Activated gamma-delta T cell treated with Interleukin-2 at 50 U/mL for 16 hours (primary cell): Measurements from ENCODE around the gene TP53AIP1.

Source experiments
- DNase-seq: peaks from one replicate; pipeline ENCODE4 v3.0.0-alpha.2; 2020

Gene TP53AIP1

DNA sequence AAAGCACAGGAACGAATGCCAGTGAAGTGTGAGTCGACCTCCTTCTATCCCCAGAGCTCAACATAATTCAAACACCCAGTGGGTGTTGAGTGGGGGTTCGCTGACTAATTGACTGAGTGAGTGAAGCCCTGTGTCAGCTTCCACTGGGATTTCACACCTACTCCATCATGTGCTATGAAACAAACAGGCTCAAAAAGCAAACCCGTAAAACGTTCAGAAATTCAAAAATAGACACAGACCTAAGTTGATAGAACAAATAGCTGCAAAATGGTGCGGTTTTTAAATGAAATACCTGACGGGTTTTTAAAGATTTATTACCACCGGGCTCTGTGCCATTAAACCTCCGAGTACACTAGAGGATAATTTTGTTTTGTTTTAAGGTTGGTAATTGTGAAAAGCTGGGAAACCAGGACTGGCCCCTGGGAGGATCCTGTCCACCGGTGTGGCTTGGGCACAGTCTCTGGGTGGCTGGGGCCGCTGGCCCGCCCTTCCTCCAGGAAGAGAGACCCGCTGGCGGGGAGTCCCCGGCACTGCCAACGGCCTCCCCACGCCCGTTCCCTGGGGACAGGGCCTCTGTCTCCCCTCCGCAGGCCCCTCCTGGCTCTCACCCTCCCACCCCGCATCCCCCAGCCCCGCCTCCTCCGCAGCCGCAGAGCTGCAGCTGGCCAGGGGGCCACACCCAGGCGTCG is 37.9 kb downstream of the TP53AIP1 start:
- DNase-seq = no peak

DNA sequence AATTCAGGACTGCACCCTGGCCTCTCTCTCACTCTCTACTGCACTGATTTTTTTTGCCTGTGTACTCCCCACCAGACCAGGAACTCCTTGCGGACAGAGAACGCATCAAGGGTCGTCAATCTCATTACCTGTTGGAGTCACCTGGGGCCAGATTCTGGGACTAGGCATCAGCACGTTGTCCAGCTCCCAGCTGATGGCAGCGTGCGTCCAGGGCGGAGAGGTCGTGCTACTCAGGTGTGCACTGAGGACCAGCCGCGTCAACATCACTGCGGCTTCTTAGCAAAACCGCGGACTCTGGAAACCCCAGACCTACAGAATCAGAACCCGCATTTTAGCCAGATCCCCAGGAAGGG is 38.4 kb downstream of the TP53AIP1 start:
- no peak for DNase-seq

DNA sequence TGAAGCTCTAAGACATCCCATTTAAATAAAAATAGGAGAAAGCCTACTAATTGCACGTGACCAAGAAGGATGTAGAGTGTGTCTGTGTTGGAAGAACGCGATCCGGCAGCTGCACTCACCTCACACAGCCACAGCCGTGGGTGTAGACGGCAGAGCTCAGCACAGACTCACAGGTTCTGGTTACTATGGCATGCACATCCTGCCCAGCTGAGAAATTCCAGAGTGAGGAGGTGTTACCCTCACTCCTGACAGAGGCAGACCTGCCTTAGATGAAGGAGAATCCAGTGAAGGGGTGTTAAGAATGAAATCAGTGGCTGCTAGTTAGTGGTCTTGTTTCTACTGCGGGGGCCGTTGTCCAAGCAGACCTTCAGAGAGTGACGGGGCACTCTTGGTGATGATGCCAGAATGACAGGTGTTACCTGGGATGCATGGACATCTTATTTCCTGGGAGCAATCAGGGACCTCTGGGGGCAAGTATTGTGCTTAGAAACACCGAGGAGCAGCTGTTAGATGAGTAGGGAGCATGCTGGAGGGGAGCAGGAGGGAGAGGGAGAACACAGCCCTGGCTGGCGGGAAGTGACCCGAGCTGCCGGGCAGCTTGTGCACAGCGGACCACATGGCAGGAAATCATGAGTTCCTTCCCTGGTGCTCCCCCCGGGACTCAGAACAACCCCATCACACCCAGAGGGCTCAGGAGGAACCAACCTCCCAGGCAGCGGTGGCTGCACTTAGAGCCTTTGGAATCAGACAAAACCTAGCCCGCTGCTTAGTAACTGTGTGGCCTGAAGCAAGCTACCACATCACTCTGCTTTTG is 39.2 kb downstream of the TP53AIP1 start:
- no peak for DNase-seq

DNA sequence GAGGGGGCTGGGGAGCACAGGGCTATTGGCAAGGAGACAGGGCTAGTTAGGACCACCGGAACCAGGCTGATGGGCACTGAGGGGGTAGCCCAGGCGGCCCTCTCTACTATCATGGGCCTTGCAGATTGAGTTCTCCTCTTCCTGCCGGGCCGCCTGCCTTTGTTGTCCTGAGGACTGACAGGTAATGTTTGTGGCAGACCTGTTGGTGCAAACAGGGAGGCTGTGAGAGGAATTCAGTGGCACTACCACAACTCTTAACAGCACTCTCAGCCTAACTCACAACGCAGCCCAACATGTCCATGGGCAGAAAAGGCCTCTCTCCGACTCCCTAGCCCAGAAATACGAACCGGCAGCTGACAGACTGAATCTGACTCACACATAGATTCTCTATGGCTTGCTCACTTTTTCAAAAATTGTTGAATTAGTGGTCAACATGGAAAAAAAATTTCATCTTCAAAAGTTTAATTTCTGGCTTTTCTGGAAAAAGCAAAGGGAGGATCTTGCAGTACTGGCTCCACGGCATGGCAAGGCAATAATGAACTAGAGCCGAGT is 40.1 kb downstream of the TP53AIP1 start:
- no peak for DNase-seq

DNA sequence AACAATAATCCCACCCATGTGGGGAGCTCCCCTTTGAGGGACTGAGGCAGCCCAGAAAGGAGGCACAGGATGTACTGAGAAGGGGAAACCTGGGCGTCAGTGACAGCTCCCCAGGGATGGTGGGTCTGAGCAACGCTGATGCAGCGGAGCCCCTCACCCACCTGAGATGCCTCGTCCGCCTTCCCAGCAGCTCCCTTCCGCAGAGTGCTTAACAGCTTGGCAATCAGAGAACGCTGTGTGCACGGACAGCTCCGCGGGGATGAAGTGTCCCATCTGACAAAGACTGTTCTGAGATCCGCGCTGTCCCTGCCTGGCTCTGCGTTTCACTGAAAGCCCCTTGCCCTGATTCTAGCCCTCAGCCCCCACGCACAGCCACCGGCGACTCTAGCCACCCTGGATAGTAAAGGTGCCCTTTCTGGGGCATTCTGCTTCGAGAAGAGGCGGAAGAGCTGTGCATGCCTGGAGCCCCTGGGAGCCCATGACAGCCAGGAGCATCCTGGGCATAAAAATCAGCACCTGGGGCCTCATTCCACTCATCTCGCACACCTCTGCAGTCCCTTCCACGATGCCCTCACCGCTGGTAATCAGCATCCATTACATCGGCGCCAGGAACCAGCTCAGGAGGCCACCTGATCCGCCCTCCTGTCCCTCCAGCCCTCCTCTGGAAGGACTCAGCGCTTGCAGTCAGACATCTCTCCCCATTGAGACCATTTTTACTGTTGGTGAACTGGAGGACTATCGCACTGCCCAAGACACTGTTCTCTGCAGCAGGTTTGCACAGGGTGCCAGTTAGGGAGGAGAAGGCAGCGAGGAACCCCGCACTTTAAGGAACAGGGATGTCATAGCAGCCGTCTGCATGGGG is 40.8 kb downstream of the TP53AIP1 start:
- DNase-seq = no peak

DNA sequence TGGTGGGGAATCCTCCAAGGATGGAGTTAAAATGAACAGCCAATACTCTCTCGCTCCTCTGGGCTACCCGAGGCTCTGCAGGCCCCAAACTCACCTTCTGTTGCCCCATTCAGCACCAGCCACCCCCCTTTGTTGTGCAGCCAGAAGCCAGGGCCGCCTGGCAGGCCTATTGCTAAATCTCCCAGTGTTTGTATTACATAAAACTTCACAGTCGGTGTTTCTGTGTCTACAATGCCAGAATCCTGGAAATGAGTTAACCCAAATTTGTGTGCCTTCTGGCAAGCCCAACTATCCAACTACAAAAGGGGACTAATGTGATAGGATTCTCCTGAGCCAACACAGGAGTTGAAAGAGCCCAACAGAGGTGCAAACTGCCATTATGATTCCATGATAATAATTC is 42.2 kb downstream of the TP53AIP1 start:
- no peak for DNase-seq

DNA sequence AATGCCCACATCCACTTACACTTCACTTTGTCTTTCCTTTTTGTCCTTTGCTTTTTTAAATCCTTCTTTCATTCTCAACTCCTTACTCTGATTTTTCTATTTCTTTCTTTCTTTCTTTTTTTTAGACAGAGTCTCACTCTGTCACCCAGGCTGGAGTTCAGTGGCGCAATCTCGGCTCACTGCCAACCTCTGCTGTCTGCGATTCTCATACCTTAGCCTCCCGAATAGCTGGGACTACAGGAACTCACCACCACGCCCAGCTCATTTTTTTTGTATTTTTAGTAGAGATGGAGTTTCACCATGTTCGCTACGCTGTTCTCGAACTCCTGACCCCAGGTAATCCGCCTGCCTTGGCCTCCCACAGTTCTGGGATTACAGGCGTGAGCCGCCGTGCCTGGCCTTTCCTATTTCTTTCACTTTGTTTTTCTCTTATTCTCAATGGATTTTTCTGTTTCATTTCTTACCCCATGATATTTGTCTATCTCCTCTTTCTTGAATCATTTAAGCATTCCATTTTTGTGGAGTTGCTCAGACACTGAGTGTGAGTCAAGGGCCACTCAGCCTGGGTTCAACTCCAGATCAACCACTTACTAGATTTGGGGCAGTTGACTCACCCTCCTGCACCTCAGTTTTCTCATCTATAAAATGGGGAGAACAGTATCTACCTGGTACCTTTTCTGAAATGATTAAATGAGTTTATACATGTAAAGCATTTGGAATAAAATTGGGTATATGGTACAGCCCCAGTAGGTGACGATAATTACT is 43.9 kb downstream of the TP53AIP1 start:
- no peak for DNase-seq

DNA sequence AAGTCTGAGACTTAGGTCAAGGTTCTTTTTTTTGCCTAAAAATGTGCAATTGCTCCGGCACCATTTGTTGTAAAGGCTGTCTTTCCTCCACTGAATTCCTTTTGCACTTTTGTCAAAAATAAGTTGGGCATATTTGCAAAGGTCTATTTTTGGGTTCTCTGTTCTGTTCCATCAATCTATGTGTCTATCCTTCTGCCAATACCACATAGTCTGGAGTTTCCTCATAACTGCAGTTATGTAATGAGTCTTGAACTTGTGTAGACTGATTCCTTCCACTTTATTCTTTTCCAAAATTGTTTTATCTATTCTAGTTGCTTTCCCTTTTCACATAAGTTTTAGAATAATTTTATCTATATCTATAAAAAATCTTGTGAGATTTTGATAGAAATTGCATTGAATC is 44.8 kb downstream of the TP53AIP1 start:
- DNase-seq = no peak

DNA sequence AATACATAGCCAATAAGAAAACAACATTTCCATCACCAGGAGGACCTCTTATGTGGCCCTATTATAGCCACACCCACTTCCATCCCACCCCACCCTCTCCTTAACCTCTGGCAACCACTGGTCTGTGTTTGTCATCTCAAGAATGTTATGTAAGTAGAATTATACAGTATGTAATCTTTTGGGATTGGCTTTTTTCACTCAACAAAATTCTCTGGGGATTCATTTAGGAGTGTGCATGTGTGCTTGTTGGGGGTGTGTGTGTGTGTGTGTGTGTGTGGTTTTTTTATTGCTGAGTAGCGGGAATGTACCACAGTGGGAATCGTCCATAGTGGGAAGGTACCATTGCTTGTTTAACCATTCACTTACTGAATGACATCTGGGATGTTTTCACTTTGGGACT is 46.3 kb downstream of the TP53AIP1 start:
- no peak for DNase-seq

DNA sequence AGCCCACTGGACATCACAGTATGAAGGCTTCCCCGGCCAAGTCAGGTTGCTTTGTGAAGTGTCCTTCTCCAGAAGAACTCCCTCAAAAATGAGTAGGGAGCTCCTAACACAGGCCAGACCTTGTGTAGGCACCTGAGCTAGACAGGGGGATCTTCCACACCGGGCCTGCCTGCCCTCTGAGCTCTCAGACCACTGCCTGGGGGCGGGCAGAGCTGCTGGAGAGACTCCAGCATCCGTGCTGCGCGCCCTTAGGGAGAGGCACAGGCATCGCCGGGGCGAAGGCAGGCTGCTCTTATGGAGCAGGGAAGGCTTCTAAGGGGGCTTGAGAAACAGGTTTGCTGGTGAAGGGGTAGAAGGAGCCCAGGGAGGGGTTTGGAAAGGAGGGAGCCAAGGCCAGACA is 47.1 kb downstream of the TP53AIP1 start:
- no peak for DNase-seq

DNA sequence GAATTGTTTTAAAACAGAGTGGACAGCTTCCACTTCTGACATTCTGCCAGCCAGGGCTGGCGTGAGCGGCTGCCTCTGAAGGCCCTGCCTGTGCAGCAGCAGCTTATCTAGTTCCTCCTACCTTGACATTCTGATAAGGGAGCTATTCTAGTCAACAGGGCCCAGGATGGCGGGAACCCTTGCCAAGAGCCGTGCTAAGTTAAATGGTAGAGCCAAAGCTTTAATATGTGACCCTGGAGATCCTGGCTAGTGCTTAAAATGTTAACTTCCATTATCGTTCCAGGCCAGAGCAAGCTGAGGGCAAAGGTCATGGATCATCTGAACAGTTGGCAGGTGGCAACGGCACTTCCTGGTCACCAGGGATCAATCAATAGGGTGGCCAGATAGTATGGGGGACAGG is 48.0 kb downstream of the TP53AIP1 start:
- no peak for DNase-seq

DNA sequence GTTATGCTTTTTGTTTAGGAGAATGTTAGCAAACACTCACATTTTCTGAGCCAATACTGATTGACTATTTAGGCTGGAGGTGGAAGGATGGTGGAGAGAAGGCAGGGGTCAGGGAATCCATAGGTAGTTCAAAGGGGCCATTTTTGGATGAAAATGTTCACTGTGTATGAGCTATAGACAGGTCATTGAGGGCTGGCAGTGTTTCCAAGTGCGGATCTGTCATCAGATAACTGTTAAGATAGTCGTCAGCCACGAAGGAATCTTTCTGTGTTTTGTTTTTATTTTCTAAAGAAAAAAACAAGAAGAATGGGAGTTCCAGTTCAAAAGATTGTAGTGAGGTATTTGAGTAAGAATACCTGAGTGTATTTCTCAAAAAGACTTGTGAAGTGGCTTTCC is 48.4 kb downstream of the TP53AIP1 start:
- no peak for DNase-seq

DNA sequence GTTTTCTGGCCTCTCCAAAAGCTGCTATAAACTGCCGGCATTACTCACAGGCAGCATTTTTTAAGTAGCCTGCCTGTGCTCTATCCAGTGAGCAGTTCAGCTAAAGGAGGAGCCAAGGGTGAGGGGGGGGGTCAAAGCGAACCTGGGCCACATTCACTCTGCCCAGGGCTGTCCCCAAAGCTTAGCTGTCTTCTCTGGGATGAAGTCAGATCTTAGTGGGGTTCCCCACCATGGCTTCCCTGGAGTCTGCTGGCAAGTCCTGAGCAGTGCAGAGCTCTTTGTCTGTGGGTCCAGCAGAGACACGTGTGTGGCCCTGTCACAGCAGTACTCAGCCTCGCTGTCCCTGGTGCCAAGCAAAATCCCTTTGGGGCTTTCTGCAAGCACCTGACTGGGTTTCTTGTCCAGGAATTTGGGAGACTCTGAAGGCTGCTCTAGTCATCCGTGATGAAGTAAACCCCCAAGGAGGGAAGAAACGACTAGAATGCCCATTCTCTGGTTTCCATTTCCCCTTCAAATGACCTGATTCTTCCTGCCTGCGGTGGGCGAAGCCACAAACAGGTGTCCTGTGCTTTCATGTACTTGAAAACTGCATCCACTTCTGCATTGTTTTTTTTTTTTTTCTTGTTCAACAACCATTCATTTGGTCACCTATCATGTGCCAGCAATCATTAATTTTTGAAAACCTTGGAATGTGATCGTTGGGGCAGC is 48.9 kb downstream of the TP53AIP1 start:
- DNase-seq = no peak

DNA sequence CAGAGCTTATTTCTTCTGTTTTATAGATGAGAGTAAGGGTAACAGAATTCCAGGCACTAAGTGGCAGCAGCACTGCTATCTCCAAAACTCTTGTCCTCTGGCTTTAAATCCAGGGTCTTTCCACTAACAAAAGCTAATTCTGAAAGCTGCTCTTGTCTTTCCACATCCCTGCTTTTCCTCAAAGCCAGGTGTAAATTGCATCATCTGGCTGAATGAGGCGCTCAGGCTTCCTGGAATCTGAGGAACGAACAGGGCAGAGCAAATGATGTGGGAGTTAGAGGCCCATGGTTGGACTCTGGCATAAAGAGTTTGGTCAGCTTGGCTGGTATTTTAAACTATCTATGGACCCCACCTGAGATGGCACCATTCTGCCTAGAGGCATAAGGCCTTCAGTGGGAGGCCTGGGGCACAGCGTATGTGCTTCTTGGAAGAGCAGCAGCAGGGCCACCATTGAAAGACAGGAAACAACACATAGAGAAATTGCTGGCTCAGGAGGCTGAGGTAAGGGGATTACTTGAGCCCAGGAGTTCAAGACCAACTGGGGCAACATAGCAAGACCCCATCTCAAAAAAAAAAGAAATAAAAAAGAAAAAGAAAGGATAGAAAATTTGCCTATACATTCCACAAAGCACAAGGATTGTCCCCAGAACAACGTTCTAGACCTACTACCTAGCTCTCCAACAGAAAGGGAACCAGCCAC is 49.7 kb downstream of the TP53AIP1 start:
- no peak for DNase-seq

DNA sequence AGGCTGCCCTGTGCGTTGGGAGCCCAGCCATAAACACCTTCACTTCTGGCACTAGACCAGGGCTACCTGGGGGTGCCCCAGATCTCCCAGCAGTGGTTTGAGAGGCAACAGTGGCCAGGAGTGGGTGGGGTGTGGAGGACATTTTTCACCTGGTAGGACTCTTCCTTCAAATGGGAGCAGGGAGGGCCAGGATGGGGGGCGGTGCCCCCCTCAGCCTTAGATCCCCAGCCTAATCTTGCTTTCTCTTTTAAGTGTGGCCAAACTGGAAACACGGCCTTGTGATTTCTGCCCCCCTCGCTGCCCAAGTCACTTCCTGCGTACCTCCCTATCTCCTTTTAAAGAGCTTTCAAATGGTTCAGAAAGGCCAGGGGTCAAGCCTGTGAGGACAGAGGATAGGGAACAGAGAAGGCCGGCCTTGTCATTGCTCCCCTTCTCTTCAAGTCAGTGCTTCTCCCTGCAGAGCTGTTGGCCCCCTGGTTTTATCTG is 50.7 kb downstream of the TP53AIP1 start:
- DNase-seq = no peak

DNA sequence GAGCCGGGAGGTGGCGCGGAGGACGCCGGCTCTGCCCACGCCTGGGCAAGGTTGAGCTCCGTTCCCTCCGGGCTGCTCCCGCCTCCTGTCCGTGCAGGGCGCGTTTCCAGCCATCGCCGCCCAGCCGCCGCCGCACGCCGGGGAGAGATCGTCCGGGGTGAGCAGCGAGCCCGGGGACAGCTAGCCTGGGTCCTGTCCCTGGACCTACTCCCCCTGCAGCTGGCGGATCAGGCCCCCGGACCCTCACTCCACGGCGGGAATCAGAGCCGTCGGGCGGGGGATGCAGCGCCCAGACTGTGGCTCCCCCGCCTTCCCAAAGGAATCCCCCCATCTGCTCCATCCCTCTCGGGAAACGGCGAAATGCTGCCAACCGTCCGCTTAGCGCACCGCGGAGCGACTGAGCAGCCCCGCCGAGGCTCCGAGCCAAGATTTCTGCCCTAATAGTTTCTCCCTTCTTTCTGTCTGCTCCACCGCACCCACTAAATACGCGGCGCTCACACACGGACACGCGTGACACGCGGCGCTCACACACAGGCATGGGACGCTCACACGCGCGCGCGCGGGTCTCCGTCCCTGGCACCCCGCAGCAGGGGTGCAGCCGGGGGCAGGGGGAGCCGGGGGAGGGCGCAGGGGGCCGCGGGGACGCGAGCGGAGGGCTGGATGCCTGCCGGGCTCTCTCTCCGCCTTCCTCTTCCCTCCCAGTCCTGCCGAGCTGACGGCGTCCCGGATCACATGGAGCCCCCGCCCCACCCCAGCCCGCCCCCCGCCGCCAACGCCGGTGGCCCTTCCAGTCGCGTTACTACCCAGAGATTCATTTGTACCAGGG is 51.9 kb downstream of the TP53AIP1 start, which contains the start of gene KCNJ5:
TSS of gene KCNJ5 (plus strand) at position 814 of the 826 bp plus-strand sequence. CDS start 19,918 bp downstream, outside the sequence.
- DNase-seq = no peak

DNA sequence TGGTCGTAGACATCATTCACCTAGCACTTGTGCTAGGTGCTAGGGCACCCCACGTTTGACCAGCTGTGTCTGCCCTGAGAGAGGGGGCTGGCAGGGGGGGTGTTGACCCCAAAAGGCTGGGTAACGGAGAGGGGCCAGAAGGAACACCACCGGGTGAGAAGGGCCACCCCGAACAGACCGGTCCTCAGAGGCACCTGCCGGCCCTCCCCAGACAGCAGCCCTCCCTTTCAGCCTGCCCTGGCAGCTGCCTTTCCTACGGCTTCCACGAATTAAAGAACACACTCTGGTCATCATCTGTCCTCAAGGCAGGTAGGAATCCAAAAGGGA is 52.5 kb downstream of the TP53AIP1 start:
- DNase-seq = no peak

DNA sequence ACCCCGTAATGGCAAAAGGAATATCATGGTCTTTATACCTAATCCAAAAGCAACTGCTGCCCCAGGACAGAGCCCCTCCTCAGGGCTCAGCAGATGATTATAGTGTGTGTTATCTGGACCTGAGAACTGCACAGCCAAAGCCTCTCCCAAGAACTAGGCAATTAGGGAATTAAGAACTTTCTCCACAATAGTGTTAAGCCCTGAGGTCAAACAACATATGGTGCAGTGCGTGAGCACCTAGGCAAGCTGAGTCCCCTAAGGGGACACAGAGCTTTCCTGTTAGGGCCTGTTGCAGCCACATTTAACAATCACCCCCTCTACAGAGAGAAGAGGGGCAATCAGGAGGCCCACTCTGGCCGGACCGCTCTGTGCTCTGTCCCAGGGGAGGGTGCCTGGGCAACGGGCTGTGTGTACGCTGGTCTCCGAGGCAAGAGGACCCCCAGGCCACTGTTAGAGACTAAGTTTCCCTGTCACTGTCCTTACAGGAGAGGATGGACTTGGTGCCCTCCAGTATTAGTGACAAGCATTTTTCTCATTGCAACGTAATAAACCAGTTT is 52.9 kb downstream of the TP53AIP1 start:
- DNase-seq = no peak

DNA sequence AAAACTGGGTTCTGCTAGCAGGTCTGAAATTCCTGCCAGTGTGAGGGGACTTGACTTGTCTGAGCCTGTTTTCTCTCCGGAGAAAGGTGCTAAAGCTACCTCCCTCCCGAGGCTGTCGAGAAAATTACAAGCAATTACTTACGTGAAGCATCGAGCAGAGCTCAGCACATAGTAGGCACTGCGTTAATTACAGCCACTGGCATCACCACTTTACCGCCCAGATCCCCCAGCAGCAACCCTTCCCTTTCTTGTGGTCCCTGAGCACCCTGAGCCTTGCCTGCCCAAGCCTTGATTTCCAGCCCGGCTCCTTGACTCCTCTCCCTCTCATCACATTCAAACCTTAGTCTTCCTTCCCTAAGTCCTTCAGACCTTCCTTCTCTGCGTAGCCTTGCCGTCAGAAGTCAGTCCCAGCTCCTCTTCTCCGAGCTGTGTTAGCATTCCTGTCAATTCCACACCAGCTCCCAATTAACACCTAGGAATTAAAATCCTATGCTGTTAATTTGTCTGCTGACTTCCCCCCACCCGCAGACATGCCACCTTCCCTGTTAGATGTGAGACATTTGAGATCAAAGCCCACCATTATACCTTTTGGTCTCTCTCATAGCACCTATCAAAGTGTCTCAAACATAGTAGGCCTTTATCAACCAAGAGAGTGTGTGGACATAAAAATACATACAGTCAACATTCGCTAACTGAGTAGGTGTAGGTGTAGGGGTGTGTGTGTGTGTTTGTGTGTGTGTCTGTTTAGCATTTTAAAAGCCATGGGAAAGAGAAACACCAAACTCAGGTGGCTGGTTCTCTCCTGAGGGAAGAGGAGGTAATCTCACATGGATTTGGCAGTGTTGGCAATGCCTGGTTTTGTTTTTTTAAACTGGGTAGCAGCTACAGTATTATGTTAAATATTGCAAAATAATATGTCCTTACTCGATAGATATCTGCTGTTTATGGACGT is 54.4 kb downstream of the TP53AIP1 start:
- no peak for DNase-seq
